OCI-LY1 (cell line): ENCODE data around the gene YPEL2.

Experiments used
- CTCF ChIP-seq: fragments of 200-600 bp; sonication (generic), shearing (Covaris generic); IDR thresholded peaks from 2 replicates; pipeline ENCODE4 v1.5.1; 2017; ENCODE audit warnings: mild to moderate bottlenecking, antibody characterized with exemption, low read length, moderate library complexity, mixed read lengths
- EZH2 ChIP-seq: fragments of 200-600 bp; sonication (generic), shearing (Covaris generic); IDR thresholded peaks from 2 replicates; pipeline ENCODE4 v1.8.0; 2017; ENCODE audit warnings: borderline replicate concordance, mixed run types, mild to moderate bottlenecking, antibody characterized with exemption, low read length, moderate library complexity, mixed read lengths

- no peak for TF ChIP-seq CTCF
- TF ChIP-seq EZH2: no peak
Observed at GRCh38 chr17:59437791-59438281, 106.4 kb downstream of the YPEL2 start.
